ACHN (cell line): ENCODE data around the gene PAK6.

Source experiments
- DNase-seq: peaks from one replicate; pipeline ENCODE4 v3.0.0-alpha.2; 2015
- in situ Hi-C: cut with HindIII; loops from 2 replicates; pipeline ENCODE4 v1.10.0; 2017; ENCODE audit warnings: low sequenced_read_pairs, low pct_ligation_motif_present, low pct_unique_long_range_greater_than_20kb

PAK6 gene

GRCh38 chr15:40297356-40297755, 58.5 kb downstream of the PAK6 start:
- DNase-seq = no peak
- in situ Hi-C loops = no loop called here

GRCh38 chr15:40298216-40298935, 59.5 kb downstream of the PAK6 start:
- no peak for DNase-seq
- in situ Hi-C loops = no loop called here

GRCh38 chr15:40300367-40300766, 61.5 kb downstream of the PAK6 start:
- no peak for DNase-seq
- in situ Hi-C loops = no loop called here

GRCh38 chr15:40300771-40301170, 61.9 kb downstream of the PAK6 start:
- in situ Hi-C loops = no loop called here
- no peak for DNase-seq

- DNase-seq = no peak
- in situ Hi-C loops = no loop called here
These were observed 62.8 kb downstream of the PAK6 start for GRCh38 chr15:40301467-40302179.

- no peak for DNase-seq
- in situ Hi-C loops = no loop called here
These were observed 63.5 kb downstream of the PAK6 start for GRCh38 chr15:40302288-40302886.

- DNase-seq = no peak
- in situ Hi-C loops = no loop called here
These were observed 64.1 kb downstream of the PAK6 start for GRCh38 chr15:40302981-40303380.

- DNase-seq = no peak
- in situ Hi-C loops = no loop called here
These were observed 64.7 kb downstream of the PAK6 start for GRCh38 chr15:40303576-40303975.

- DNase-seq = no peak
- in situ Hi-C loops = no loop called here
These were observed 66.4 kb downstream of the PAK6 start for GRCh38 chr15:40305281-40305680.

- in situ Hi-C loops = no loop called here
- no peak for DNase-seq
These were observed 67.5 kb downstream of the PAK6 start for GRCh38 chr15:40306371-40306770.

GRCh38 chr15:40306908-40307307, 68.0 kb downstream of the PAK6 start:
- in situ Hi-C loops = no loop called here
- no peak for DNase-seq

- DNase-seq = no peak
- in situ Hi-C loops = no loop called here
These were observed 68.8 kb downstream of the PAK6 start, which contains the start of gene PLCB2 for GRCh38 chr15:40307421-40308211. Gene PLCB2, minus strand, starts transcription at chr15:40307935. Its CDS starts 263 bp downstream, at chr15:40307672.

- in situ Hi-C loops = no loop called here
- DNase-seq = no peak
These were observed 70.5 kb downstream of the PAK6 start for GRCh38 chr15:40309344-40309862.

GRCh38 chr15:40310001-40310959, 71.4 kb downstream of the PAK6 start:
- peak; percentile 52 for DNase-seq
- in situ Hi-C loops = no loop called here

- in situ Hi-C loops = no loop called here
- DNase-seq = no peak
These were observed 72.1 kb downstream of the PAK6 start for GRCh38 chr15:40310993-40311392.

- DNase-seq = no peak
- in situ Hi-C loops = no loop called here
These were observed 73.7 kb downstream of the PAK6 start for GRCh38 chr15:40312370-40313158.
